Stromal cell of bone marrow (primary cell): ENCODE data around the gene NDUFAF3.

Experiments used
- DNase-seq: peaks from one replicate; pipeline ENCODE4 v3.0.0-alpha.2; 2012; ENCODE audit warnings: low read depth

NDUFAF3 gene

GRCh38 chr3:49021813-49022687 lies at the start of gene NDUFAF3:
Gene NDUFAF3, plus strand, starts transcription at chr3:49022121. Its CDS starts 24 bp downstream, at chr3:49022145.
- DNase-seq = peak; percentile 84

GRCh38 chr3:48974076-48974864 lies 47.7 kb upstream of the NDUFAF3 start:
- DNase-seq = no peak

- no peak for DNase-seq
These were observed 42.5 kb upstream of the NDUFAF3 start for GRCh38 chr3:48979451-48979850.

GRCh38 chr3:48980295-48980694 lies 41.6 kb upstream of the NDUFAF3 start:
- DNase-seq = no peak

- no peak for DNase-seq
These were observed 39.9 kb upstream of the NDUFAF3 start for GRCh38 chr3:48982016-48982415.

GRCh38 chr3:48982686-48983085 lies 39.2 kb upstream of the NDUFAF3 start:
- DNase-seq = no peak

- DNase-seq = no peak
These were observed 38.8 kb upstream of the NDUFAF3 start for GRCh38 chr3:48983096-48983495.

- no peak for DNase-seq
These were observed 37.3 kb upstream of the NDUFAF3 start for GRCh38 chr3:48984663-48985062.

GRCh38 chr3:48985831-48986376 lies 36.0 kb upstream of the NDUFAF3 start:
- no peak for DNase-seq

GRCh38 chr3:48989126-48989795 lies 32.7 kb upstream of the NDUFAF3 start:
- no peak for DNase-seq

- DNase-seq = peak; percentile 80
These were observed 31.9 kb upstream of the NDUFAF3 start, which contains the start of gene P4HTM for GRCh38 chr3:48989796-48990635. Gene P4HTM, plus strand, starts transcription at chr3:48990241. Its CDS starts 16 bp downstream, at chr3:48990257.

- no peak for DNase-seq
These were observed 31.1 kb upstream of the NDUFAF3 start for GRCh38 chr3:48990636-48991469.

GRCh38 chr3:48991851-48992545 lies 29.9 kb upstream of the NDUFAF3 start:
- DNase-seq = no peak

GRCh38 chr3:48993834-48994233 lies 28.1 kb upstream of the NDUFAF3 start:
- no peak for DNase-seq

- no peak for DNase-seq
These were observed 25.3 kb upstream of the NDUFAF3 start for GRCh38 chr3:48996640-48997039.

GRCh38 chr3:48997102-48997635 lies 24.8 kb upstream of the NDUFAF3 start:
- no peak for DNase-seq

- no peak for DNase-seq
These were observed 23.9 kb upstream of the NDUFAF3 start for GRCh38 chr3:48997714-48998637.
